Neural cell (in vitro differentiated cells): ENCODE measurements around the gene HVCN1. TPM values are rescaled to one million over a fixed set of nuclear protein-coding genes. Genes with fewer than 3 reads are reported as not detected.
"Not testable (repeated sequence)": the region's sequence is repeated elsewhere in the genome, so short reads cannot be mapped to it uniquely, and the experiment has no call there.

Source experiments
- H2AFZ ChIP-seq: fragments of 200-600, 300-800 bp; sonication (generic), shearing (Covaris generic); 2 replicates; pipeline ENCODE4 v1.6.0; 2014; ENCODE audit warnings: low read depth, mild to moderate bottlenecking, antibody characterized with exemption, low read length, moderate library complexity
- H3F3A ChIP-seq: fragments of 200-600 bp; shearing (Covaris generic); 2 replicates; pipeline ENCODE4 v1.6.1; 2016; ENCODE audit warnings: mild to moderate bottlenecking, moderate library complexity, mixed read lengths, antibody characterized with exemption, low read length; ENCODE audit not compliant: insufficient read depth, poor library complexity, severe bottlenecking
- H3K27ac ChIP-seq: fragments of 200-600, 300-800 bp; sonication (generic), shearing (Covaris generic); 2 replicates; pipeline ENCODE4 v1.5.1; 2014; ENCODE audit warnings: mild to moderate bottlenecking, low read length, moderate library complexity
- H3K27me3 ChIP-seq: fragments of 300-800, 200-600 bp; sonication (generic), shearing (Covaris generic); 2 replicates; pipeline ENCODE4 v1.6.0; 2014; ENCODE audit warnings: mild to moderate bottlenecking, low read depth, low read length, moderate library complexity; ENCODE audit not compliant: insufficient read depth
- H3K36me3 ChIP-seq: fragments of 300-800, 200-600 bp; sonication (generic), shearing (Covaris generic); 2 replicates; pipeline ENCODE4 v1.5.1; 2014; ENCODE audit warnings: mild to moderate bottlenecking, antibody characterized with exemption, low read length, moderate library complexity; ENCODE audit not compliant: insufficient read depth
- H3K4me2 ChIP-seq: fragments of 300-800, 200-600 bp; sonication (generic), shearing (Covaris generic); 2 replicates; pipeline ENCODE4 v1.6.0; 2014; ENCODE audit warnings: mild to moderate bottlenecking, low read length
- H3K4me3 ChIP-seq: fragments of 300-800, 200-600 bp; sonication (generic), shearing (Covaris generic); 2 replicates; pipeline ENCODE4 v1.5.1; 2014; ENCODE audit warnings: mild to moderate bottlenecking, low read length, moderate library complexity
- H3K79me2 ChIP-seq: fragments of 200-600 bp; shearing (Covaris generic); replicated peaks from 2 replicates; pipeline ENCODE4 v1.6.0; 2014; ENCODE audit warnings: mild to moderate bottlenecking, low read length, moderate library complexity; ENCODE audit not compliant: insufficient read depth
- H3K9ac ChIP-seq: fragments of 300-800, 200-600 bp; sonication (generic), shearing (Covaris generic); 2 replicates; pipeline ENCODE4 v1.6.1; 2016; ENCODE audit warnings: mild to moderate bottlenecking, low read length, mixed read lengths
- H3K9me2 ChIP-seq: fragments of 200-600 bp; shearing (Covaris generic); 2 replicates; pipeline ENCODE4 v1.6.1; 2016; ENCODE audit warnings: mild to moderate bottlenecking, low read length, mixed read lengths; ENCODE audit not compliant: insufficient read depth
- H3K9me3 ChIP-seq: fragments of 200-600, 300-800 bp; sonication (generic), shearing (Covaris generic); 2 replicates; pipeline ENCODE4 v1.6.1; 2016; ENCODE audit warnings: mild to moderate bottlenecking, mixed run types, low read length, moderate library complexity, mixed read lengths
- H4K20me1 ChIP-seq: fragments of 200-600 bp; shearing (Covaris generic); 2 replicates; pipeline ENCODE4 v1.6.1; 2016; ENCODE audit warnings: mild to moderate bottlenecking, mixed run types; ENCODE audit not compliant: insufficient read depth
- EP300 ChIP-seq: fragments of 450-650 bp; conservative IDR thresholded peaks from 2 replicates; pipeline ENCODE4 v1.6.1; 2014; ENCODE audit warnings: antibody characterized with exemption, mild to moderate bottlenecking, moderate library complexity; ENCODE audit not compliant: poor library complexity, severe bottlenecking
- EZH2 ChIP-seq: fragments of 200-600, 300-800 bp; shearing (Covaris generic), sonication (generic); IDR thresholded peaks from 2 replicates; pipeline ENCODE4 v1.6.1; 2014; ENCODE audit warnings: antibody characterized with exemption, low read length, borderline replicate concordance, mild to moderate bottlenecking; ENCODE audit not compliant: insufficient read depth, poor library complexity, severe bottlenecking
- MXI1 ChIP-seq: fragments of 450-650 bp; conservative IDR thresholded peaks from 2 replicates; pipeline ENCODE4 v1.6.1; 2014; ENCODE audit warnings: antibody characterized with exemption, mild to moderate bottlenecking; ENCODE audit not compliant: poor library complexity, severe bottlenecking
- POLR2AphosphoS5 ChIP-seq: IDR thresholded peaks from 2 replicates; pipeline ENCODE4 v1.6.1; 2012
- RAD21 ChIP-seq: fragments of 450-650 bp; conservative IDR thresholded peaks from 2 replicates; pipeline ENCODE4 v1.6.1; 2014; ENCODE audit warnings: antibody characterized with exemption, mild to moderate bottlenecking, moderate library complexity
- SMC3 ChIP-seq: fragments of 450-650 bp; conservative IDR thresholded peaks from 2 replicates; pipeline ENCODE4 v1.6.1; 2014; ENCODE audit warnings: antibody characterized with exemption, mild to moderate bottlenecking, moderate library complexity; ENCODE audit not compliant: poor library complexity
- TAF1 ChIP-seq: IDR thresholded peaks from 2 replicates; pipeline ENCODE4 v1.6.1; 2012; ENCODE audit warnings: low read depth
- polyA plus RNA-seq: library from polyadenylated mRNA; depleted of rRNA; stranded (reverse); fragments of >200 nt; gene quantifications from 2 replicates; pipeline ENCODE4 v1.2.3, GENCODE V29; 2014
- TF ChIP-seq, protein P1 (sequence below): IDR thresholded peaks from 2 replicates; pipeline ENCODE4 v1.6.1; 2012; ENCODE audit warnings: borderline replicate concordance
- TF ChIP-seq, protein P2 (sequence below): fragments of 450-650 bp; IDR thresholded peaks from 2 replicates; pipeline ENCODE4 v1.5.1; 2014; ENCODE audit warnings: antibody characterized with exemption, mild to moderate bottlenecking, moderate library complexity; ENCODE audit not compliant: poor library complexity, severe bottlenecking

The HVCN1 gene
- polyA plus RNA-seq, 1 donor from 2014 or later = not detected

DNA sequence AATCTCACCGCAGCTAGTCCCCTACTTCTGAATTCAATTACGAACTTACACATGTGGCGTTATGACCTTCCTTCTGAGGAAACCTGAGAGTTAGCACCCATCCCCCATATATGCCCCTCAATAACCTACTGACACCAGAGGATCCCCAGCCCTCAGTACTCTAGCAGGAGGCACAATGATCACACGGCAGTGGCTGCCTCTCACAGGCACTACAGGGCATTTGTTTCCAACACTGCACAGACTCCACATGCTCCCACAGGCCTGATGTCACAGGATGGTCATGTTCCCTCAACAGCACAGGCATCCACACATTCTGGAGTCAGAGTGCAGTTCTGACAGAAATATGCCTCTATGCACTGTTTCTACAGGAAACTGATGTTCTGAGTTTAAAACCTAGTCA is 36.4 kb upstream of the HVCN1 start:
- Histone ChIP-seq H3K4me2 (no peak overlapping the region), H3K4me3 (no peak overlapping the region), H3K9me2 (no peaks in the 10 kb centered on the region), H3K9me3 (no peaks in the 10 kb centered on the region), H3K79me2 (peaks cover 8% of the 10 kb centered on the region), H3K9ac (no peak overlapping the region), H2AFZ (no peak overlapping the region), H4K20me1 (no peaks in the 10 kb centered on the region), H3K36me3 (peaks cover 9% of the 10 kb centered on the region), H3K27me3 (no peaks in the 10 kb centered on the region), H3K27ac (no peak overlapping the region), H3F3A (no peaks in the 10 kb centered on the region)
- TF ChIP-seq EP300 (no peak), SMC3 (no peak), EZH2 (no peak), POLR2AphosphoS5 (no peak), MXI1 (no peak), TAF1 (no peak), RAD21 (no peak)
- TF ChIP-seq, protein P1, sequence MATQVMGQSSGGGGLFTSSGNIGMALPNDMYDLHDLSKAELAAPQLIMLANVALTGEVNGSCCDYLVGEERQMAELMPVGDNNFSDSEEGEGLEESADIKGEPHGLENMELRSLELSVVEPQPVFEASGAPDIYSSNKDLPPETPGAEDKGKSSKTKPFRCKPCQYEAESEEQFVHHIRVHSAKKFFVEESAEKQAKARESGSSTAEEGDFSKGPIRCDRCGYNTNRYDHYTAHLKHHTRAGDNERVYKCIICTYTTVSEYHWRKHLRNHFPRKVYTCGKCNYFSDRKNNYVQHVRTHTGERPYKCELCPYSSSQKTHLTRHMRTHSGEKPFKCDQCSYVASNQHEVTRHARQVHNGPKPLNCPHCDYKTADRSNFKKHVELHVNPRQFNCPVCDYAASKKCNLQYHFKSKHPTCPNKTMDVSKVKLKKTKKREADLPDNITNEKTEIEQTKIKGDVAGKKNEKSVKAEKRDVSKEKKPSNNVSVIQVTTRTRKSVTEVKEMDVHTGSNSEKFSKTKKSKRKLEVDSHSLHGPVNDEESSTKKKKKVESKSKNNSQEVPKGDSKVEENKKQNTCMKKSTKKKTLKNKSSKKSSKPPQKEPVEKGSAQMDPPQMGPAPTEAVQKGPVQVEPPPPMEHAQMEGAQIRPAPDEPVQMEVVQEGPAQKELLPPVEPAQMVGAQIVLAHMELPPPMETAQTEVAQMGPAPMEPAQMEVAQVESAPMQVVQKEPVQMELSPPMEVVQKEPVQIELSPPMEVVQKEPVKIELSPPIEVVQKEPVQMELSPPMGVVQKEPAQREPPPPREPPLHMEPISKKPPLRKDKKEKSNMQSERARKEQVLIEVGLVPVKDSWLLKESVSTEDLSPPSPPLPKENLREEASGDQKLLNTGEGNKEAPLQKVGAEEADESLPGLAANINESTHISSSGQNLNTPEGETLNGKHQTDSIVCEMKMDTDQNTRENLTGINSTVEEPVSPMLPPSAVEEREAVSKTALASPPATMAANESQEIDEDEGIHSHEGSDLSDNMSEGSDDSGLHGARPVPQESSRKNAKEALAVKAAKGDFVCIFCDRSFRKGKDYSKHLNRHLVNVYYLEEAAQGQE = no peak
- TF ChIP-seq, protein P2, sequence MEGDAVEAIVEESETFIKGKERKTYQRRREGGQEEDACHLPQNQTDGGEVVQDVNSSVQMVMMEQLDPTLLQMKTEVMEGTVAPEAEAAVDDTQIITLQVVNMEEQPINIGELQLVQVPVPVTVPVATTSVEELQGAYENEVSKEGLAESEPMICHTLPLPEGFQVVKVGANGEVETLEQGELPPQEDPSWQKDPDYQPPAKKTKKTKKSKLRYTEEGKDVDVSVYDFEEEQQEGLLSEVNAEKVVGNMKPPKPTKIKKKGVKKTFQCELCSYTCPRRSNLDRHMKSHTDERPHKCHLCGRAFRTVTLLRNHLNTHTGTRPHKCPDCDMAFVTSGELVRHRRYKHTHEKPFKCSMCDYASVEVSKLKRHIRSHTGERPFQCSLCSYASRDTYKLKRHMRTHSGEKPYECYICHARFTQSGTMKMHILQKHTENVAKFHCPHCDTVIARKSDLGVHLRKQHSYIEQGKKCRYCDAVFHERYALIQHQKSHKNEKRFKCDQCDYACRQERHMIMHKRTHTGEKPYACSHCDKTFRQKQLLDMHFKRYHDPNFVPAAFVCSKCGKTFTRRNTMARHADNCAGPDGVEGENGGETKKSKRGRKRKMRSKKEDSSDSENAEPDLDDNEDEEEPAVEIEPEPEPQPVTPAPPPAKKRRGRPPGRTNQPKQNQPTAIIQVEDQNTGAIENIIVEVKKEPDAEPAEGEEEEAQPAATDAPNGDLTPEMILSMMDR = no peak

DNA sequence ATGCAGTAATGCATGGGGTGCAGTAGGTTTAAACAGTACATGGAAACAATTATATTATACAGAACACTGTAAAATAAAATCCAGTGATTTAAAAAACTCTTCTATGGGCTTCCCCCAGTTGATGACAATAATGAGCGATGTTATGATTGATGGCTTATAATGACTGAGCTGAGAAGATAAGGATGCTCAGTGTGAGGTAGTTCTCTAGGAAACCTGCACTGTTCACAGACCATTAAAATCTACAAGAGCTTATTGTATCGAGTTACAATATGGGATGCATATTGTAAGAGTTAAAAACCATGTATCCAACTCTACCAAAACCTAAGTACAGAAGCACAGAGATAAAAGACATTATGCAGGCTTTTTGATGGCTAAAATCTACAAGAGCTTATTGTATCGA is 34.0 kb upstream of the HVCN1 start:
- H3K9me2 ChIP-seq, H4K20me1 ChIP-seq, H2AFZ ChIP-seq, H3K79me2 ChIP-seq, H3K36me3 ChIP-seq, H3K9ac ChIP-seq, H3F3A ChIP-seq, H3K4me2 ChIP-seq, H3K27me3 ChIP-seq, H3K9me3 ChIP-seq, H3K4me3 ChIP-seq, H3K27ac ChIP-seq: not testable (repeated sequence)

DNA sequence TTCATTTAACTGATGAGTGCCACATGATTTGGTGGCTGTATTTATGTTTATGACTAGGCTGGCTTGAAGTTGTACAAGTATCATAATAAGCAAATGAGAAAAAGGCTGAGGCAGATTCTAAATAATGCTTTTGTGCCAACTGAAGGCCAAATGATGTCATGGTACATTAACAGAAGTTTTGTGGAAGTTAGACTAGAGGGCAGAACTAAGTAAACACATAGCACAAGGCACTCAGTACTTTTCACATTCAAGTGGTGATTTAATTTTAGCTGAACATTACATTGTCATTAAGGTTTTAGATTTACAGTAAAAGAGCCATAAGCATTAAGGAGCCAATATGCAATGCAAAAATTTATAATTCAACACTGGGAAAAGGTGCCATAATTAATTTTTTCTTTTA is 32.7 kb upstream of the HVCN1 start:
- Histone ChIP-seq H2AFZ (no peak overlapping the region), H4K20me1 (no peaks in the 10 kb centered on the region), H3F3A (no peaks in the 10 kb centered on the region), H3K79me2 (no peaks in the 10 kb centered on the region), H3K4me3 (no peak overlapping the region), H3K9me3 (no peaks in the 10 kb centered on the region), H3K9ac (no peak overlapping the region), H3K27ac (no peak overlapping the region), H3K36me3 (peaks cover 9% of the 10 kb centered on the region), H3K9me2 (no peaks in the 10 kb centered on the region), H3K27me3 (no peaks in the 10 kb centered on the region), H3K4me2 (no peak overlapping the region)
- no peak for TF ChIP-seq TAF1
- no peak for TF ChIP-seq RAD21
- TF ChIP-seq MXI1 = no peak
- TF ChIP-seq EZH2 = no peak
- TF ChIP-seq, protein P1 = no peak
- TF ChIP-seq EP300 = no peak
- no peak for TF ChIP-seq POLR2AphosphoS5
- TF ChIP-seq, protein P2 = no peak
- no peak for TF ChIP-seq SMC3
